ENCODE data around the gene SGK1.
"Not testable (repeated sequence)": the region's sequence is repeated elsewhere in the genome, so short reads cannot be mapped to it uniquely, and the experiment has no call there.

The SGK1 gene

GRCh38 chr6:134216301-134217010 is 101.5 kb downstream of the SGK1 start:
- no peak for DNase-seq

GRCh38 chr6:134213410-134213809 is 104.5 kb downstream of the SGK1 start:
- DNase-seq: not testable (repeated sequence)

- no peak for DNase-seq
Observed at GRCh38 chr6:134211297-134211696, 106.6 kb downstream of the SGK1 start.

- no peak for DNase-seq
Observed at GRCh38 chr6:134207421-134207820, 110.5 kb downstream of the SGK1 start.

GRCh38 chr6:134205366-134205765 is 112.5 kb downstream of the SGK1 start:
- no peak for DNase-seq

- not testable (repeated sequence) for DNase-seq
Observed at GRCh38 chr6:134204759-134205158, 113.2 kb downstream of the SGK1 start.

GRCh38 chr6:134204031-134204430 is 113.9 kb downstream of the SGK1 start:
- DNase-seq: no peak

- no peak for DNase-seq
Observed at GRCh38 chr6:134201716-134202115, 116.2 kb downstream of the SGK1 start.

- no peak for DNase-seq
Observed at GRCh38 chr6:134199848-134200606, 117.9 kb downstream of the SGK1 start.

- DNase-seq: no peak
Observed at GRCh38 chr6:134198093-134198492, 119.8 kb downstream of the SGK1 start.

GRCh38 chr6:134197685-134198084 is 120.2 kb downstream of the SGK1 start:
- not testable (repeated sequence) for DNase-seq

- no peak for DNase-seq
Observed at GRCh38 chr6:134196568-134197193, 121.2 kb downstream of the SGK1 start.

- no peak for DNase-seq
Observed at GRCh38 chr6:134195985-134196384, 121.9 kb downstream of the SGK1 start.

- no peak for DNase-seq
Observed at GRCh38 chr6:134195164-134195906, 122.6 kb downstream of the SGK1 start.

GRCh38 chr6:134193536-134194498 is 124.1 kb downstream of the SGK1 start:
- no peak for DNase-seq

GRCh38 chr6:134192609-134193008 is 125.3 kb downstream of the SGK1 start:
- not testable (repeated sequence) for DNase-seq

GRCh38 chr6:134190883-134191282 is 127.0 kb downstream of the SGK1 start:
- DNase-seq: no peak

- DNase-seq: no peak
Observed at GRCh38 chr6:134187751-134188150, 130.2 kb downstream of the SGK1 start.

GRCh38 chr6:134187154-134187553 is 130.8 kb downstream of the SGK1 start:
- no peak for DNase-seq

- no peak for DNase-seq
Observed at GRCh38 chr6:134186355-134186754, 131.6 kb downstream of the SGK1 start.

- no peak for DNase-seq
Observed at GRCh38 chr6:134185277-134185676, 132.6 kb downstream of the SGK1 start.

- no peak for DNase-seq
Observed at GRCh38 chr6:134183844-134184243, 134.1 kb downstream of the SGK1 start.
